Measurements from ENCODE around the gene PLEKHA7. TPM values are rescaled to one million over a fixed set of nuclear protein-coding genes. Genes with fewer than 3 reads are reported as not detected.
"Not testable (repeated sequence)": the region's sequence is repeated elsewhere in the genome, so short reads cannot be mapped to it uniquely, and the experiment has no call there.

The PLEKHA7 gene
- 10 to 100 TPM; 55.6 to 65.9 TPM for total RNA-seq

- Histone ChIP-seq H3K9ac (ENCODE audit: low read depth in 2 of 2, low read length in 2 of 2) (peak within 1 kb of the TSS; percentile 78 to 92), H3K27ac (peak within 1 kb of the TSS; percentile 76), H3K9me3 (no peaks in the 10 kb centered on the region), H3K4me3 (peak within 1 kb of the TSS; percentile 79), H3K4me1 (peaks cover 4% of the 10 kb centered on the region), H3K27me3 (no peaks in the 10 kb centered on the region), H3K36me3 (no peaks in the 10 kb centered on the region)
- peak; percentile 45 for DNase-seq
- no peak for TF ChIP-seq CTCF (IDR thresholded peaks at IDR 0.05)
- intact Hi-C loops (cut with DNase I): no loop called here
Measured at GRCh38 chr11:17014321-17014832, at the start of gene PLEKHA7. Gene PLEKHA7, minus strand, starts transcription at chr11:17014414. Its CDS starts 13 bp downstream, at chr11:17014401.

- H3K36me3 ChIP-seq: no peaks in the 10 kb centered on the region
- H3K4me3 ChIP-seq: no peak overlapping the region
- no peaks in the 10 kb centered on the region for H3K9me3 ChIP-seq
- TF ChIP-seq CTCF (IDR thresholded peaks at IDR 0.05): peak; percentile 80
- H3K4me1 ChIP-seq: no peaks in the 10 kb centered on the region
- intact Hi-C loops (cut with DNase I): loop anchor here (2.0 to 10.0 kb wide), 3 partner anchors 117 to 279 kb away; no protein-coding TSS in a partner anchor
- H3K27ac ChIP-seq: no peak overlapping the region
- H3K9ac ChIP-seq (ENCODE audit: low read depth in 2 of 2, low read length in 2 of 2): no peak overlapping the region
- no peaks in the 10 kb centered on the region for H3K27me3 ChIP-seq
- DNase-seq: peak; percentile 74
Measured at GRCh38 chr11:17063171-17064002, 49.2 kb upstream of the PLEKHA7 start.

GRCh38 chr11:17051146-17051545 lies 36.9 kb upstream of the PLEKHA7 start:
- H3K9ac ChIP-seq (ENCODE audit: low read depth in 2 of 2, low read length in 2 of 2); H3K4me1 ChIP-seq; H3K9me3 ChIP-seq; H3K4me3 ChIP-seq; H3K27ac ChIP-seq; H3K36me3 ChIP-seq; DNase-seq; H3K27me3 ChIP-seq; intact Hi-C loops (cut with DNase I): not testable (repeated sequence)

GRCh38 chr11:17048491-17048890 lies 34.3 kb upstream of the PLEKHA7 start:
- H3K27ac ChIP-seq; intact Hi-C loops (cut with DNase I); H3K9ac ChIP-seq (ENCODE audit: low read depth in 2 of 2, low read length in 2 of 2); H3K4me1 ChIP-seq; H3K27me3 ChIP-seq; H3K9me3 ChIP-seq; DNase-seq; H3K36me3 ChIP-seq; H3K4me3 ChIP-seq: not testable (repeated sequence)

GRCh38 chr11:17046690-17047089 lies 32.5 kb upstream of the PLEKHA7 start:
- Histone ChIP-seq H3K27me3 (no peaks in the 10 kb centered on the region), H3K4me1 (no peaks in the 10 kb centered on the region), H3K9me3 (no peaks in the 10 kb centered on the region), H3K4me3 (no peak overlapping the region), H3K27ac (no peak overlapping the region), H3K36me3 (no peaks in the 10 kb centered on the region), H3K9ac (ENCODE audit: low read depth in 2 of 2, low read length in 2 of 2) (no peak overlapping the region)
- TF ChIP-seq CTCF (IDR thresholded peaks at IDR 0.05): no peak
- DNase-seq: no peak
- intact Hi-C loops (cut with DNase I): no loop called here

- DNase-seq: peak; percentile 40
- Histone ChIP-seq H3K27ac (no peak overlapping the region), H3K9ac (ENCODE audit: low read depth in 2 of 2, low read length in 2 of 2) (no peak overlapping the region), H3K4me3 (no peak overlapping the region), H3K27me3 (no peaks in the 10 kb centered on the region), H3K36me3 (no peaks in the 10 kb centered on the region), H3K4me1 (no peaks in the 10 kb centered on the region), H3K9me3 (no peaks in the 10 kb centered on the region)
- no peak for TF ChIP-seq CTCF (IDR thresholded peaks at IDR 0.05)
- intact Hi-C loops (cut with DNase I): no loop called here
Measured at GRCh38 chr11:17036666-17037658, 22.7 kb upstream of the PLEKHA7 start.

- intact Hi-C loops (cut with DNase I); H3K36me3 ChIP-seq; H3K4me3 ChIP-seq; H3K4me1 ChIP-seq; H3K9me3 ChIP-seq; H3K9ac ChIP-seq (ENCODE audit: low read depth in 2 of 2, low read length in 2 of 2); DNase-seq; H3K27me3 ChIP-seq; H3K27ac ChIP-seq: not testable (repeated sequence)
Measured at GRCh38 chr11:17034027-17034426, 19.8 kb upstream of the PLEKHA7 start.
